ENCODE results near the gene MAFB. TPM values are rescaled to one million over a fixed set of nuclear protein-coding genes. Genes with fewer than 3 reads are reported as not detected.

The MAFB gene
- total and polyA plus RNA-seq, 2 donors from 2014 or later, result 10.4 to 39.6 TPM

DNA sequence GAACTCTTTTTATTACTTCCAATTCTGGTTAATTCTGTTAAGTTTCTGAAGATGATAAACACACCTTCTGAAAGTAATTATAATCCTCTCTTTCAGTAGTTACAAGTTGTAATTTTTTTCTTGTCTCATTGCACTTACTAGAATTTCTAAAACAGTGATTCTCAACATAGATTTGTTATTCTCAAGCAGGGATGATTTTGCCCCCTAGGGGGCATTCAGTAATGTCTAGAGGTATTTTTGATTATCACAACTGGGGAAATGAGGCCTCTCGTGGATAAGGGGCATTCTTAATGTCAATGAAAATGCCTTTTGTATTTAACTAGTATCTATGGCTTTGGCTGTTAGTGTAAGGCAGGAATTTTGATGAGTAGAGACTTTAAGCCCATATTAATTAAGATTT, 39.4 kb upstream of the MAFB start:
- H3K36me3 ChIP-seq (ENCODE audit: control insufficient read depth in 2 of 3, insufficient read depth in 3 of 3, low read length in 3 of 3), result no peaks in the 10 kb centered on the region
- no peak overlapping the region for H3K9ac ChIP-seq (ENCODE audit: low read length in 3 of 3)

GRCh38 chr20:40727960-40728359, 38.9 kb upstream of the MAFB start:
- Histone ChIP-seq H3K27me3 (ENCODE audit: control insufficient read depth, insufficient read depth, low read length) (no peaks in the 10 kb centered on the region), H3K9me3 (ENCODE audit: control insufficient read depth in 2 of 3, insufficient read depth in 1 of 3, low read length in 3 of 3) (no peaks in the 10 kb centered on the region), H3K4me3 (ENCODE audit: low read length in 3 of 3) (no peak overlapping the region), H3K4me1 (ENCODE audit: control insufficient read depth in 2 of 3, insufficient read depth in 2 of 3, low read depth in 1 of 3, low read length in 3 of 3) (no peaks in the 10 kb centered on the region), H3K36me3 (ENCODE audit: control insufficient read depth in 2 of 3, insufficient read depth in 3 of 3, low read length in 3 of 3) (no peaks in the 10 kb centered on the region), H3K27ac (ENCODE audit: low read depth in 2 of 2, low read length in 2 of 2) (no peak overlapping the region), H3K9ac (ENCODE audit: low read length in 3 of 3) (no peak overlapping the region)
- FAIRE-seq (no peak), DNase-seq (no peak)
- TF ChIP-seq CTCF (IDR thresholded peaks at IDR 0.05; ENCODE audit: borderline replicate concordance, extremely low read depth, insufficient read depth), result no peak
- intact Hi-C loops (cut with DNase I), result no loop called here

More for the DNA sequence above, 39.4 kb upstream of the MAFB start:
- FAIRE-seq (no peak), DNase-seq (no peak)
- Histone ChIP-seq H3K4me1 (ENCODE audit: control insufficient read depth in 2 of 3, insufficient read depth in 2 of 3, low read depth in 1 of 3, low read length in 3 of 3) (no peaks in the 10 kb centered on the region), H3K27ac (ENCODE audit: low read depth in 2 of 2, low read length in 2 of 2) (no peak overlapping the region), H3K27me3 (ENCODE audit: control insufficient read depth, insufficient read depth, low read length) (no peaks in the 10 kb centered on the region), H3K4me3 (ENCODE audit: low read length in 3 of 3) (no peak overlapping the region), H3K9me3 (ENCODE audit: control insufficient read depth in 2 of 3, insufficient read depth in 1 of 3, low read length in 3 of 3) (no peaks in the 10 kb centered on the region)
- intact Hi-C loops (cut with DNase I), result no loop called here
- TF ChIP-seq CTCF (IDR thresholded peaks at IDR 0.05; ENCODE audit: borderline replicate concordance, extremely low read depth, insufficient read depth), result no peak

GRCh38 chr20:40726776-40727175, 37.7 kb upstream of the MAFB start:
- intact Hi-C loops (cut with DNase I), result no loop called here
- Histone ChIP-seq H3K27me3 (ENCODE audit: control insufficient read depth, insufficient read depth, low read length) (no peaks in the 10 kb centered on the region), H3K4me3 (ENCODE audit: low read length in 3 of 3) (no peak overlapping the region), H3K9me3 (ENCODE audit: control insufficient read depth in 2 of 3, insufficient read depth in 1 of 3, low read length in 3 of 3) (no peaks in the 10 kb centered on the region), H3K36me3 (ENCODE audit: control insufficient read depth in 2 of 3, insufficient read depth in 3 of 3, low read length in 3 of 3) (no peaks in the 10 kb centered on the region), H3K27ac (ENCODE audit: low read depth in 2 of 2, low read length in 2 of 2) (no peak overlapping the region), H3K9ac (ENCODE audit: low read length in 3 of 3) (no peak overlapping the region), H3K4me1 (ENCODE audit: control insufficient read depth in 2 of 3, insufficient read depth in 2 of 3, low read depth in 1 of 3, low read length in 3 of 3) (no peaks in the 10 kb centered on the region)
- DNase-seq (peak in 2 of 5 donors; percentile 13 to 37), FAIRE-seq (no peak)
- TF ChIP-seq CTCF (IDR thresholded peaks at IDR 0.05; ENCODE audit: borderline replicate concordance, extremely low read depth, insufficient read depth), result no peak

DNA sequence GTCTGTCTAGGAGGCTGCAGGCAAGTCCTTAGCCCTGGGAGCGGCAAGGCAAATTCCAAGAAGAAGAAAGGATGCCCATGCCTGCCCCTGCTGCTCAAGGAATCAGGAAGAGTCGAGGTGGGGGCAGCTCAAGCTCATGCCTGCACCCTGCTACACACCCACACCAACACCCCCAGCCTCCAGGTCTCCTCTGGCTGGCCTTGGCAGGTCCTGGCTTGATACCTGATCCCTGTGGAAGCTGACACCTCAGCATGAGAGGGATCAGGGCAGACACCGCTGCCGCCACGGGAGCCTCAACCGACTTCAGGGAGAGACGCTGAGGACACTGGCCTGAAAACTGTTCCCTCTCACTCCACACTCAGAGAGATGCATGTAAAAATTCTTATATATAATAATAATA, 35.5 kb upstream of the MAFB start:
- no peak overlapping the region for H3K27ac ChIP-seq (ENCODE audit: low read depth in 2 of 2, low read length in 2 of 2)
- H3K9me3 ChIP-seq (ENCODE audit: control insufficient read depth in 2 of 3, insufficient read depth in 1 of 3, low read length in 3 of 3), result no peaks in the 10 kb centered on the region
- H3K9ac ChIP-seq (ENCODE audit: low read length in 3 of 3), result no peak overlapping the region
- no peaks in the 10 kb centered on the region for H3K4me1 ChIP-seq (ENCODE audit: control insufficient read depth in 2 of 3, insufficient read depth in 2 of 3, low read depth in 1 of 3, low read length in 3 of 3)
- H3K36me3 ChIP-seq (ENCODE audit: control insufficient read depth in 2 of 3, insufficient read depth in 3 of 3, low read length in 3 of 3), result no peaks in the 10 kb centered on the region
- FAIRE-seq (no peak), DNase-seq (no peak)
- intact Hi-C loops (cut with DNase I), result no loop called here
- H3K4me3 ChIP-seq (ENCODE audit: low read length in 3 of 3), result no peak overlapping the region
- H3K27me3 ChIP-seq (ENCODE audit: control insufficient read depth, insufficient read depth, low read length), result no peaks in the 10 kb centered on the region
- TF ChIP-seq CTCF (IDR thresholded peaks at IDR 0.05; ENCODE audit: borderline replicate concordance, extremely low read depth, insufficient read depth), result no peak

Measured in kidney (tissue), 14 donors.